Esophagus muscularis mucosa (tissue), 4 donors: ENCODE results near the gene ALS2CL. TPM values are rescaled to one million over a fixed set of nuclear protein-coding genes. Genes with fewer than 3 reads are reported as not detected.

Experiments
- DNase-seq: peaks from one replicate; pipeline ENCODE4 v3.0.0-alpha.2; 2017; ENCODE audit errors: extremely low spot score
- H3K27ac ChIP-seq, 4 donors: fragments of 200-600 bp; sonication (generic); replicated peaks in 1 of 4; 1 replicate in 3 of 4; 2 replicates in 1 of 4; pipeline ENCODE4 v1.5.1; 2016 to 2019; ENCODE audit warnings: mild to moderate bottlenecking in 1 of 4
- H3K27me3 ChIP-seq, 4 donors: fragments of 200-600 bp; sonication (generic); one replicate each; pipeline versions ENCODE4 v1.5.1 to v1.6.0; 2016 to 2019
- H3K36me3 ChIP-seq, 4 donors: fragments of 200-600 bp; sonication (generic); one replicate each; pipeline ENCODE4 v1.5.1; 2016 to 2019
- H3K4me1 ChIP-seq, 4 donors: fragments of 200-600 bp; sonication (generic); one replicate each; pipeline ENCODE4 v1.5.1; 2016 to 2019
- H3K4me3 ChIP-seq, 4 donors: fragments of 200-600 bp; sonication (generic); 1 replicate in 2 of 4; 2 replicates in 2 of 4; pipeline ENCODE4 v1.5.1; 2016 to 2019; ENCODE audit warnings: mild to moderate bottlenecking in 4 of 4, moderate library complexity in 1 of 4
- H3K9me3 ChIP-seq, 4 donors: fragments of 200-600 bp; sonication (generic); 1 replicate in 3 of 4; 2 replicates in 1 of 4; pipeline ENCODE4 v1.5.1; 2016 to 2019
- CTCF ChIP-seq, 3 experiments: fragments of 200-600 bp in 2 of 3; fragments of 450-650 bp in 1 of 3; sonication (generic) in 2 of 3; IDR thresholded peaks; one replicate each; pipeline ENCODE4 v1.5.1; 2017 to 2019; ENCODE audit warnings: antibody characterized with exemption in 3 of 3, mild to moderate bottlenecking in 2 of 3, moderate library complexity in 1 of 3
- EP300 ChIP-seq: sonication (generic); formaldehyde crosslinking; IDR thresholded peaks from one replicate; pipeline ENCODE4 v1.6.1; 2017; ENCODE audit warnings: antibody characterized with exemption
- POLR2A ChIP-seq: fragments of 450-650 bp; IDR thresholded peaks from one replicate; pipeline ENCODE4 v1.6.1; 2017; ENCODE audit warnings: antibody characterized with exemption, moderate library complexity, mild to moderate bottlenecking, low read depth
- POLR2AphosphoS5 ChIP-seq, 2 donors: sonication (generic); formaldehyde crosslinking; IDR thresholded peaks; one replicate each; pipeline ENCODE4 v1.6.1; 2017; ENCODE audit warnings: antibody characterized with exemption in 2 of 2
- WGBS: methylation state at CpG from one replicate; pipeline ENCODE4 v1.1.5; 2018; 5-methylcytosine and 5-hydroxymethylcytosine counted together
- intact Hi-C: fragments of 100-400 bp; cut with DNase I; formaldehyde crosslinking; loops from one replicate; pipeline ENCODE4 v1.15.1; 2023
- total RNA-seq, 4 donors: library from RNA; depleted of rRNA; stranded (reverse); fragments of >200 nt; gene quantifications; one replicate each; pipeline versions ENCODE4 v1.1.0 to v1.2.1, GENCODE V29; 2016

The ALS2CL gene
- total RNA-seq, 4 donors from 2014 or later: 3.3 to 11.8 (median 10.8) TPM

DNA sequence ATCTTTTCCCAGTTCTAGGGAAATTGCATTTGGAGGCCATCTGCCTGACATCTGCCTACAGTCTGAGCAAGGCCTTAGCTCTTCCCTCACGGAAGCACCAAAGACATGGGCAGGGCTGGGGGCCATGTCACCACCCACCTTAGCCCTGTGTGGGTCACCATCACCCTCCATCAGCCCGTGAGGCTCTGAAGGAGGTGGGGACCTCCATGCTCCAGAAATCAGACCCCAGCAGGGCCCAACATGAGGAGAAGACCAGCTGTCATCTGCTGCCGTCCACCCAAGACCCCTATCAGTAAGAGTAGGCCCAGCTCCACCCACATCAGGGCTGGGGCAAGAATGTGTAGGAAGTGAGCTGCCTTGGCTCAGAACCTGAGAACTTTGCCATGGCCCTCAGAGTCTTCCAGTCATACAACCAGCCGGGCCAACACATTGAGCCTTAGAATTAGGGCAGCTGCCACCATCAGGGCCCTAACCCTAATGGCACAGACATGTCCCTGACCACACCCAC is 9.6 kb upstream of the ALS2CL start:
- peaks cover 28 to 38% (median 32%) of the 10 kb centered on the region in 4 donors for H3K4me1 ChIP-seq
- H3K4me3 ChIP-seq: no peak overlapping the region
- WGBS: 94% methylated on average over 2 of the region's 4 CpGs
- H3K27ac ChIP-seq: no peak overlapping the region
- no peaks in the 10 kb centered on the region for H3K36me3 ChIP-seq
- peaks cover 0 to 7% (median 0%) of the 10 kb centered on the region in 4 donors for H3K27me3 ChIP-seq
- TF ChIP-seq EP300: no peak
- no peak for TF ChIP-seq CTCF (IDR thresholded peaks at IDR 0.05)
- no peak for TF ChIP-seq POLR2A
- TF ChIP-seq POLR2AphosphoS5 (IDR thresholded peaks at IDR 0.05): no peak
- no peak for DNase-seq
- H3K9me3 ChIP-seq: no peaks in the 10 kb centered on the region
- intact Hi-C loops: no loop called here

DNA sequence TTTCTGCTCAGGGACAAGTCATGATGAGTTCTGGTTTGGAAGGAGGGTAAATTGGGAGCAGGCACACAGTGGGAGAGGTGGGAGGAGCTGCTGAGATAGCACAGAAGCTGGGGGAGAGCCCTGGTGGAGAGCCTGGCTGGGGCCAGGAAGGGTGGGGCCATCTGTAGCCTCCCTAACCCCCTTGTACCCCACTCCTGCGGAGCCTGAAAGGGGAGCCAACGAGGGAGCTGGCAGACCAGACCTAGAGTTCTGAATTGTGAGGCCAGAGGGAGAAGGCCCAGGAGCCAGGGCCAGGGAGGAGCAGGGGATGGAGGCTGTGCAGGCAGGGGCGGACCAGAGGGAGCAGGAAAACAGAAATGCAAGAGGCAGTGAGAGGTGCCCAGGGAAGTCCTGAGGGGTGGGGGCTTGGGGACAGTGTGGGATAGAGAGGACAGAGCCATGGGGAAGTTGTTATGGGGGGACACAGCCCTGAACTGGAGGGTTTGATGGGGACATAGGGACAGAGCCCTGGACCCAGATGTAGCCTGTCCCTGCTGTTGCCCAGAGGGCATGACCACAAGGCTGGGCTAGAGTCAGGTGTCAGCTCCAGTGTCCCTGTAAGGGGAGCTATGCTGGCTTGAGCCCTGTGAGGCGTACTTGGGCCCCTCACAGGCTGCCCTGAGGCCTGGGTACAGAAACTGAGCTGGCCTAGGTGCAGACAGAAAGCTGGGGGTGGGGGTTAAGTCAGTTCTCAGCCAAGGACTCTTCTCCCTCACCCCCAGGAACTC is 8.9 kb upstream of the ALS2CL start:
- H3K27ac ChIP-seq: no peak overlapping the region
- DNase-seq: no peak
- WGBS: 76% methylated on average over 3 of the region's 4 CpGs
- intact Hi-C loops: no loop called here
- H3K4me1 ChIP-seq: peaks cover 29 to 40% (median 34%) of the 10 kb centered on the region in 4 donors
- H3K9me3 ChIP-seq: no peaks in the 10 kb centered on the region
- no peak for TF ChIP-seq EP300
- TF ChIP-seq CTCF (IDR thresholded peaks at IDR 0.05): no peak
- TF ChIP-seq POLR2A: no peak
- no peak for TF ChIP-seq POLR2AphosphoS5 (IDR thresholded peaks at IDR 0.05)
- H3K4me3 ChIP-seq: no peak overlapping the region
- peaks cover 0 to 7% (median 0%) of the 10 kb centered on the region in 4 donors for H3K27me3 ChIP-seq
- H3K36me3 ChIP-seq: no peaks in the 10 kb centered on the region

GRCh38 chr3:46701181-46701939 is 7.9 kb upstream of the ALS2CL start, which contains the start of gene TMIE:
Gene TMIE (plus strand): TSS chr3:46701392. CDS start chr3:46701488, 96 bp downstream.
- no peak for DNase-seq
- WGBS: 0% methylated on average over 5 of the region's 51 CpGs
- peak within 1 kb of the TSS in 3 of 4 donors; percentile 23 to 58 (median 46) for H3K27ac ChIP-seq
- no peaks in the 10 kb centered on the region for H3K9me3 ChIP-seq
- peaks cover 0 to 7% (median 0%) of the 10 kb centered on the region in 4 donors for H3K27me3 ChIP-seq
- no peaks in the 10 kb centered on the region for H3K36me3 ChIP-seq
- H3K4me3 ChIP-seq: peak within 1 kb of the TSS; percentile 53 to 57 (median 56)
- peaks cover 40 to 50% (median 45%) of the 10 kb centered on the region in 4 donors for H3K4me1 ChIP-seq
- no peak for TF ChIP-seq CTCF (IDR thresholded peaks at IDR 0.05)
- no peak for TF ChIP-seq EP300
- TF ChIP-seq POLR2A: no peak
- no peak for TF ChIP-seq POLR2AphosphoS5 (IDR thresholded peaks at IDR 0.05)
- intact Hi-C loops: no loop called here

DNA sequence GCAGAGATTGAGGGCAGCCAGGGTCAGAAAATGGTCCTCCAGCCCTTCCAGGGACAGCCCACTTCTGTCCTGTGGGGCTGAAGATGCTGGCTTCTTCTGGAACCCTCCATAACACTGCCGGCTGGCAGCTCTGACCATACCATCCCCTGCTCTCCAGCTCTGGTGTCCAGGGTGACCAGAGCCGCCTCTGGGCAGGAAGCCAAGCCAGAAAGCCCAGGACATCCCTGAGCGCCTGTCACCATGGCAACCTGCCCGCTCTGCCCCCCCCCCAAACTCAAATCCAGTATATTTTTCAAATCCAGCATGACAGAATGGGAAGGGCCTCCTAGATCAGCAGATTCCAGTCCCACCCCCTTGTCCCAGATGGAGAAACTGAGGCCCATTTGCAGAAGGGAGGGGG is 7.3 kb upstream of the ALS2CL start:
- H3K4me1 ChIP-seq: peaks cover 46 to 56% (median 51%) of the 10 kb centered on the region in 4 donors

More for the DNA sequence above, 7.3 kb upstream of the ALS2CL start:
- H3K27me3 ChIP-seq: peaks cover 0 to 7% (median 0%) of the 10 kb centered on the region in 4 donors
- peak overlapping the region; percentile 53 to 57 (median 56) for H3K4me3 ChIP-seq
- 29% methylated on average over 4 of the region's 4 CpGs for WGBS
- DNase-seq: no peak
- H3K27ac ChIP-seq: peak overlapping the region in 1 of 4 donors; percentile 46
- intact Hi-C loops: no loop called here
- TF ChIP-seq CTCF (IDR thresholded peaks at IDR 0.05) (no peak), POLR2AphosphoS5 (IDR thresholded peaks at IDR 0.05) (no peak), POLR2A (no peak), EP300 (no peak)
- no peaks in the 10 kb centered on the region for H3K9me3 ChIP-seq
- no peaks in the 10 kb centered on the region for H3K36me3 ChIP-seq
